Skeletal muscle satellite cell (primary cell): ENCODE measurements around the gene DENND4B.

Experiments
- H3K27me3 ChIP-seq: 2 replicates; pipeline ENCODE4 v1.7.0; 2013; ENCODE audit warnings: low read length; ENCODE audit not compliant: control insufficient read depth, insufficient read depth
- H3K36me3 ChIP-seq: 2 replicates; pipeline ENCODE4 v1.7.0; 2013; ENCODE audit warnings: mild to moderate bottlenecking, control low read depth, low read length; ENCODE audit not compliant: insufficient read depth
- H3K4me1 ChIP-seq: 2 replicates; pipeline ENCODE4 v1.7.0; 2013; ENCODE audit warnings: low read length; ENCODE audit not compliant: control insufficient read depth, insufficient read depth
- H3K4me2 ChIP-seq: 2 replicates; pipeline ENCODE4 v1.7.0; 2013; ENCODE audit warnings: mild to moderate bottlenecking, low read length
- H3K4me3 ChIP-seq: 2 replicates; pipeline ENCODE4 v1.7.0; 2013; ENCODE audit warnings: low read length
- H3K9ac ChIP-seq: 2 replicates; pipeline ENCODE4 v1.7.0; 2013; ENCODE audit warnings: mild to moderate bottlenecking, low read depth, low read length, moderate library complexity
- H3K9me3 ChIP-seq: replicated peaks from 2 replicates; pipeline ENCODE4 v1.7.0; 2013; ENCODE audit warnings: mild to moderate bottlenecking, control low read depth, low read length

The DENND4B gene

GRCh38 chr1:153941826-153942725 lies 4.4 kb downstream of the DENND4B start:
- Histone ChIP-seq H3K4me2 (no peak overlapping the region), H3K36me3 (peaks cover 33% of the 10 kb centered on the region), H3K4me1 (peaks cover 12% of the 10 kb centered on the region), H3K4me3 (no peak overlapping the region), H3K9ac (no peak overlapping the region), H3K9me3 (no peaks in the 10 kb centered on the region), H3K27me3 (no peaks in the 10 kb centered on the region)

- Histone ChIP-seq H3K9ac (no peak overlapping the region), H3K36me3 (peaks cover 46% of the 10 kb centered on the region), H3K4me3 (no peak overlapping the region), H3K27me3 (no peaks in the 10 kb centered on the region), H3K9me3 (no peaks in the 10 kb centered on the region), H3K4me2 (no peak overlapping the region), H3K4me1 (peaks cover 8% of the 10 kb centered on the region)
These were observed 5.8 kb downstream of the DENND4B start for GRCh38 chr1:153940756-153941155.

DNA sequence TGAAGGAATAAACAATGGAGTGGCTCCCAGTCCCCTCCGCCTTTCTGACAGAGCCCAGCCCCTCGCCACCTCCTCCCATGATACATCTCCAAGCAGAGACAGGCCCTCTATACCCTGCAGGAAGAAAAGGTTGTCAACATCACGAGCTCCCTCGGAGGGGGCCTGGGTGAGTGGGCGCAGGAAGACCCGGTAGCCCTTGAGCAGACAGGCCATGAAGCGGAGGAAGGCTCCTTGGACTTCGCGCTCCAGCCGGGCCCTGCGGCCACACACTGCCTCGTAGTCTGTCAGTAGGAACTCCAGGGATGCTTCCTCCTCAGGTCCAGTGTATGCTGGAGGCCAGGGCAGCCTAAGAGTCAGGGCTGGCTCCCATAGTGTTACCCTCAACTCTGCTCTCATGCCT lies 7.0 kb downstream of the DENND4B start:
- H3K36me3 ChIP-seq: peaks cover 49% of the 10 kb centered on the region

GRCh38 chr1:153938996-153939395 lies 7.5 kb downstream of the DENND4B start:
- H3K4me1 ChIP-seq: no peaks in the 10 kb centered on the region
- no peak overlapping the region for H3K9ac ChIP-seq
- peaks cover 51% of the 10 kb centered on the region for H3K36me3 ChIP-seq
- no peaks in the 10 kb centered on the region for H3K27me3 ChIP-seq
- no peaks in the 10 kb centered on the region for H3K9me3 ChIP-seq
- no peak overlapping the region for H3K4me3 ChIP-seq
- no peak overlapping the region for H3K4me2 ChIP-seq

More for the DNA sequence above, 7.0 kb downstream of the DENND4B start:
- Histone ChIP-seq H3K9me3 (no peaks in the 10 kb centered on the region), H3K4me3 (no peak overlapping the region), H3K4me2 (no peak overlapping the region), H3K4me1 (no peaks in the 10 kb centered on the region), H3K27me3 (no peaks in the 10 kb centered on the region), H3K9ac (no peak overlapping the region)

DNA sequence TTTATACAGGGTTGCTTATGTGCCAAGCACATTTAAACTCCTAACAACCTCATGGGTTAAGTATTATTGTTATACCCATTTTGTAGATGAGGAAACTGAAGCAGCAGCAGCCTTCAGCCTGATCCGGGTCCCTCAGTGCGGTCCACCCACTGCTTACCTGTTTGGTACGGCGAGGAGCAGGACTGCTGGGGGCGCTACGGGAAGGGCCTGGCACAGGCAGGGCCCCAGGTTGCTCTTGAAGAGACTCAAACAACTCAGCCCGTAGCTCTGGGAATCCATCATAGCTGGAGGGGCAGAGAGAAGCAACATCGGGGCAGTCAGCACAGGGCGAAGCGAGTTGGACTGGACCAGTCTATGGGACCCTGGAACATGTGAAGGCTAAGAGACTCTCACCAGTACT lies 9.2 kb downstream of the DENND4B start:
- Histone ChIP-seq H3K36me3 (peaks cover 59% of the 10 kb centered on the region), H3K9ac (no peak overlapping the region)

GRCh38 chr1:153936011-153936802 lies 10.3 kb downstream of the DENND4B start:
- H3K4me2 ChIP-seq: no peak overlapping the region
- H3K4me1 ChIP-seq: no peaks in the 10 kb centered on the region
- peaks cover 61% of the 10 kb centered on the region for H3K36me3 ChIP-seq
- H3K4me3 ChIP-seq: no peak overlapping the region
- H3K27me3 ChIP-seq: no peaks in the 10 kb centered on the region
- no peaks in the 10 kb centered on the region for H3K9me3 ChIP-seq
- H3K9ac ChIP-seq: no peak overlapping the region

More for the DNA sequence above, 9.2 kb downstream of the DENND4B start:
- Histone ChIP-seq H3K4me2 (no peak overlapping the region), H3K4me3 (no peak overlapping the region), H3K4me1 (no peaks in the 10 kb centered on the region), H3K9me3 (no peaks in the 10 kb centered on the region), H3K27me3 (no peaks in the 10 kb centered on the region)

GRCh38 chr1:153934746-153935145 lies 11.8 kb downstream of the DENND4B start:
- H3K9ac ChIP-seq: no peak overlapping the region
- no peaks in the 10 kb centered on the region for H3K9me3 ChIP-seq
- no peaks in the 10 kb centered on the region for H3K4me1 ChIP-seq
- H3K27me3 ChIP-seq: no peaks in the 10 kb centered on the region
- H3K4me2 ChIP-seq: no peak overlapping the region
- H3K36me3 ChIP-seq: peaks cover 51% of the 10 kb centered on the region
- H3K4me3 ChIP-seq: no peak overlapping the region

DNA sequence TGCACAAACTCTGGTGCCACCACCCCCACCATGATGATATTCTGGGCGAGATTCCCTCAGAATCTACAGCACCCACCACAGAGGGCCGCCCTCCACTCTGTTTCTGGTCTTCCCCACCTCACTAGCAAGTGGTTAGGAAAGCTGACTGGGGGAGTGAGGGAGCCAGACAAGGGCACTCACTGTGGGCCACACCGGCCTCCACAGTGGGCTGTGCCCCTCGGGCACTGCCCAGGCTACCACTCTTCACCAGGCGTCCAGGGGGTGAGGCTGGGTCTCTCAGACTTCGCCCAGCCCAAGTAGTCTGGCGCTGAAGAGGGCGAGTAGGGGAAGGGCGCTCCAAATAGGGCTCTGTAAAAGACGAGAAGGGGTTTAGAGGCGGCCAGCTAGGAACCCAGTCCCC lies 12.6 kb downstream of the DENND4B start:
- Histone ChIP-seq H3K4me3 (no peak overlapping the region), H3K4me2 (no peak overlapping the region)

DNA sequence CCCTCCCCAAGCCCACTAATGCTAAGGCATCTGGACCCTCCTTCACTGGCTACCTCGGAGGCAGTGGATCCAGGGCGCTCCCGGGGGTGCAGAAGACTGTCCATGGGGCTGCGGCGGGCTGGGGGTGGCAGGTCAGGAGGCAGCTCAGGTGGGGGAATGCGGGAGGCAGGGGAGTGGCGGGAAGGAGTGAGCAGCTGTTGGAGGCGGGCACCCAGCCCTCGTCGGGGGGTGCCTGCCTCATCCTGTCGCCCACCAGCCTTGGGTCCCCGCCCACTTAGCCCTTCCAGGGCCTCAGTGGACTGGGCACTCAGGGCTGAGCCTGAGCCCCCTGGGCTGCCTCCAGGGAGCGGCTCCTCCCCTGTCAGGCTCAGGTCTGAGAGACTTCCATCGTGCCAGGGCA lies 13.1 kb downstream of the DENND4B start:
- H3K27me3 ChIP-seq: no peaks in the 10 kb centered on the region
- H3K9me3 ChIP-seq: no peaks in the 10 kb centered on the region
- H3K9ac ChIP-seq: no peak overlapping the region
- H3K4me1 ChIP-seq: peaks cover 3% of the 10 kb centered on the region
- no peak overlapping the region for H3K4me3 ChIP-seq
- peaks cover 48% of the 10 kb centered on the region for H3K36me3 ChIP-seq
- no peak overlapping the region for H3K4me2 ChIP-seq

More for the DNA sequence above, 12.6 kb downstream of the DENND4B start:
- H3K27me3 ChIP-seq: no peaks in the 10 kb centered on the region
- no peak overlapping the region for H3K9ac ChIP-seq
- peaks cover 1% of the 10 kb centered on the region for H3K4me1 ChIP-seq
- no peaks in the 10 kb centered on the region for H3K9me3 ChIP-seq
- H3K36me3 ChIP-seq: peaks cover 48% of the 10 kb centered on the region

DNA sequence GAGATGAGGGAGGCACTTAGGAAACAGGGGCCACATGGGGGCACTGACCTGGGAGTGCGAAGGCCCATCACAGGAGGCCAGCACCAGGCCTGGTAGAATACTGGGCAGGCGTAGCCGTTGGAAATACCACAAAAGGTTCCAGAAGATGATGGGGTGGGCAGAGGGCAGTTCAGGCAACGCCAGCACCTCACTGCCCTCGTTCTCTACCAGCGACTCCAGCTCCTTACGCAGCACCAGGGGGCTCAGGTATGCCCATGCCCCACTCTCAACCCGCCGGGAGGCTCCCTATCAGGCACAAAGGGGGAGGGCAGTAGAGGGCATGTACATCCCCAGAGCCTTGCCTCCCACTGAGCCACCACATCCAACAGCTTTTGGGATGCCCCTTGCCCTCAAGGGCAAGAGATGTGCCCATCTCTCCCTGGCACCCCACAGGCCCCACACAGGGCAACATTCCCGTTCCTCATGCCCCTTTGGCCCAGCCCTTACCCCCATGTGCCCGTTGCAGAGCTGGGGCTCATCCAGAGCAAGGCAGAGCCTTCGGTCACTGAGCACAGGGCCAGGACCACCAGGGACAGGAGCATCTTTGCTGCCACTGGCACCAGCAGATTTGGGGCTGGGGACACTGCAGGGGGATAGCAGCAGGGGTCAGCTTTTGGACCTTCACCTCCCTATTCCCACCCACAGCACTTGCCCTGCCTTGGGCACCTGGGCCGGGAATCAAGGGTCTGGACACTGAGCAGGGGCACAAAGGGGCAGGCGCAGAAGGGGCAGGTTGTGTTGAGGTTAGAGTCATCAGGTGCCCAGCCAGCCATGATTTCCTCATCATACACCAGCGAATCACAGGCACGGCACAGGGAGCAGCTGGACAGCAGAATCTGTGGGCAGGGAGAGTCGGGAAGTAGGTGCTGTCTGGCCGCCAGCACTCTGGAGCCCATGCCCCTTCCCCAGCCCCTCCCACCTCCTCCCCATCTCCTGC lies 14.1 kb downstream of the DENND4B start:
- Histone ChIP-seq H3K36me3 (peaks cover 45% of the 10 kb centered on the region), H3K4me2 (no peak overlapping the region), H3K4me3 (no peak overlapping the region), H3K9me3 (no peaks in the 10 kb centered on the region), H3K9ac (no peak overlapping the region), H3K4me1 (peaks cover 3% of the 10 kb centered on the region), H3K27me3 (no peaks in the 10 kb centered on the region)
